Measurements from ENCODE around the gene RGP1. TPM values are rescaled to one million over a fixed set of nuclear protein-coding genes. Genes with fewer than 3 reads are reported as not detected.

The RGP1 gene
- total RNA-seq, 1 donor = 18.5 TPM

DNA sequence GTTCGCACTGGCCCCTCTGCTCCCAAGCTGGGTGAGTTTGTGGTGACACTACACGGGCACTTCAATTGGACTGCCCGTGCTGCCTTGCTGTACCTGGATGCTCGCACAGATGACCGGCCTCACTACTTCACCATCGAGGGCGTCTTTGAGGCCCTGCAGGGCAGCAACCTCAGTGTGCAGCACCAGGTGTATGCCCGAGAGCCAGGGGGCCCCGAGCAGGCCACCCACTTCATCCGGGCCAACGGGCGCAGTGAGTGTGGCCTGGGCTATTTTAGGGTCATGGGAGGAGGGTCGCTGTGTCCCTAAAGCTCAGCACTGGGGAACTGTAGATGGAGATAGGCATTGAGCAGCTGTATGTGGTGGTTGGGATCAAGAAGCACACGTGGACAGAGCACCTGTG is 43.7 kb downstream of the RGP1 start:
- Histone ChIP-seq H3K4me3 (ENCODE audit: insufficient read depth, low read length) (peak overlapping the region; percentile 74), H3K27ac (ENCODE audit: low read depth, low read length) (no peak overlapping the region), H4K20me1 (ENCODE audit: insufficient read depth, low read length) (no peaks in the 10 kb centered on the region), H3K27me3 (ENCODE audit: insufficient read depth, low read length) (no peaks in the 10 kb centered on the region), H3K9me3 (ENCODE audit: low read depth, low read length) (no peaks in the 10 kb centered on the region), H3K36me3 (ENCODE audit: insufficient read depth, low read length) (no peaks in the 10 kb centered on the region), H3K4me2 (ENCODE audit: insufficient read depth, low read length) (peak overlapping the region; percentile 78), H2AFZ (ENCODE audit: low read length) (peak overlapping the region; percentile 3), H3K4me1 (ENCODE audit: insufficient read depth, low read length) (peaks cover 42% of the 10 kb centered on the region), H3K79me2 (ENCODE audit: insufficient read depth, low read length) (peaks cover 53% of the 10 kb centered on the region)
- TF ChIP-seq, protein P1, sequence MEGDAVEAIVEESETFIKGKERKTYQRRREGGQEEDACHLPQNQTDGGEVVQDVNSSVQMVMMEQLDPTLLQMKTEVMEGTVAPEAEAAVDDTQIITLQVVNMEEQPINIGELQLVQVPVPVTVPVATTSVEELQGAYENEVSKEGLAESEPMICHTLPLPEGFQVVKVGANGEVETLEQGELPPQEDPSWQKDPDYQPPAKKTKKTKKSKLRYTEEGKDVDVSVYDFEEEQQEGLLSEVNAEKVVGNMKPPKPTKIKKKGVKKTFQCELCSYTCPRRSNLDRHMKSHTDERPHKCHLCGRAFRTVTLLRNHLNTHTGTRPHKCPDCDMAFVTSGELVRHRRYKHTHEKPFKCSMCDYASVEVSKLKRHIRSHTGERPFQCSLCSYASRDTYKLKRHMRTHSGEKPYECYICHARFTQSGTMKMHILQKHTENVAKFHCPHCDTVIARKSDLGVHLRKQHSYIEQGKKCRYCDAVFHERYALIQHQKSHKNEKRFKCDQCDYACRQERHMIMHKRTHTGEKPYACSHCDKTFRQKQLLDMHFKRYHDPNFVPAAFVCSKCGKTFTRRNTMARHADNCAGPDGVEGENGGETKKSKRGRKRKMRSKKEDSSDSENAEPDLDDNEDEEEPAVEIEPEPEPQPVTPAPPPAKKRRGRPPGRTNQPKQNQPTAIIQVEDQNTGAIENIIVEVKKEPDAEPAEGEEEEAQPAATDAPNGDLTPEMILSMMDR (IDR thresholded peaks at IDR 0.05; ENCODE audit: extremely low read depth, low read depth, low read length) = no peak
- no peak for DNase-seq (ENCODE audit: insufficient read length, low spot score, missing footprints)

DNA sequence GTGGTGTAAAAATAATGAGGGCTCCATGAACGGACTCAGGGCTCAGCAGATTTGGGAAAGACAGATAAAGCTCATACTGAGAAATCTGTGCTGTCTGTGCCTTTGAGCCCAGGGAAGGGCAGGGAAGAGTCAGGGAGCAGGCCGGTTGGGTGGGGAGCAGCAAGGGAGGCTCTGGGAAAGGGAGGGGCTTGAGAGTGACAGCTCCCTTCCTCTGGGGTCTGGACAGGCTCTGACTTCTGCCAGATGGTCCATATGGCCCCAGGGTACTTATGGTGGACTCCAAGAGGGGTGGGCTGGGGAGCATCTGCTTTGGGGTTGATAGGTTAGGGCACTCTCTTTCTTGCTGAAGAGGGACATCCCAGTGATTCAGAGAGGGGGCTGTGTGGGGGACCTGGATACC is 44.4 kb downstream of the RGP1 start:
- peaks cover 53% of the 10 kb centered on the region for H3K79me2 ChIP-seq (ENCODE audit: insufficient read depth, low read length)
- peak overlapping the region; percentile 74 for H3K4me3 ChIP-seq (ENCODE audit: insufficient read depth, low read length)
- DNase-seq (ENCODE audit: insufficient read length, low spot score, missing footprints) = peak; percentile 86
- TF ChIP-seq, protein P1 (IDR thresholded peaks at IDR 0.05; ENCODE audit: extremely low read depth, low read depth, low read length) = no peak
- H3K27ac ChIP-seq (ENCODE audit: low read depth, low read length) = no peak overlapping the region
- peak overlapping the region; percentile 78 for H3K4me2 ChIP-seq (ENCODE audit: insufficient read depth, low read length)
- H2AFZ ChIP-seq (ENCODE audit: low read length) = peak overlapping the region; percentile 3
- no peaks in the 10 kb centered on the region for H4K20me1 ChIP-seq (ENCODE audit: insufficient read depth, low read length)
- peaks cover 44% of the 10 kb centered on the region for H3K4me1 ChIP-seq (ENCODE audit: insufficient read depth, low read length)
- no peaks in the 10 kb centered on the region for H3K27me3 ChIP-seq (ENCODE audit: insufficient read depth, low read length)
- no peaks in the 10 kb centered on the region for H3K36me3 ChIP-seq (ENCODE audit: insufficient read depth, low read length)
- H3K9me3 ChIP-seq (ENCODE audit: low read depth, low read length) = no peaks in the 10 kb centered on the region

DNA sequence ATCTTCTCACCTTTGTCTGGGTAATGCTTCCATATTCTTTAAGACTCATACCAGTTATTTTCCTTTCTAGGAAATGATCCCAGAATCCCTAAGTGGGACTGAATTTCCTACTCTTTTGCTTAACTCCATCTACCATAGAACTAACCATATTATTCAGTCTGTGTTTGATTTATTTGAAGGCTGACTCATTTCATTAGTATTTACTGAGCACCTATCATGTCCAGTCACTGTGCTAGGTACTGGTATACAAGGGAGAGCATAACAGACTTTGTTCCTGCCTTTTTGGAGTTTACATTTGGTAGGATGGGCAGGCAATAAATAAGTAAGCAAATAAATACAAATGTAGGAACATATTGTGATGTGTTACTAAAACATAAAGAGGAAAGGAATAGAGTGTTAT is 46.6 kb downstream of the RGP1 start:
- H2AFZ ChIP-seq (ENCODE audit: low read length) = no peak overlapping the region
- no peak overlapping the region for H3K4me3 ChIP-seq (ENCODE audit: insufficient read depth, low read length)
- no peaks in the 10 kb centered on the region for H3K9me3 ChIP-seq (ENCODE audit: low read depth, low read length)
- peaks cover 44% of the 10 kb centered on the region for H3K4me1 ChIP-seq (ENCODE audit: insufficient read depth, low read length)
- DNase-seq (ENCODE audit: insufficient read length, low spot score, missing footprints) = no peak
- H3K4me2 ChIP-seq (ENCODE audit: insufficient read depth, low read length) = no peak overlapping the region
- no peaks in the 10 kb centered on the region for H3K27me3 ChIP-seq (ENCODE audit: insufficient read depth, low read length)
- H3K79me2 ChIP-seq (ENCODE audit: insufficient read depth, low read length) = peaks cover 53% of the 10 kb centered on the region
- peaks cover 15% of the 10 kb centered on the region for H3K36me3 ChIP-seq (ENCODE audit: insufficient read depth, low read length)
- H4K20me1 ChIP-seq (ENCODE audit: insufficient read depth, low read length) = no peaks in the 10 kb centered on the region
- TF ChIP-seq, protein P1 (IDR thresholded peaks at IDR 0.05; ENCODE audit: extremely low read depth, low read depth, low read length) = no peak
- no peak overlapping the region for H3K27ac ChIP-seq (ENCODE audit: low read depth, low read length)

DNA sequence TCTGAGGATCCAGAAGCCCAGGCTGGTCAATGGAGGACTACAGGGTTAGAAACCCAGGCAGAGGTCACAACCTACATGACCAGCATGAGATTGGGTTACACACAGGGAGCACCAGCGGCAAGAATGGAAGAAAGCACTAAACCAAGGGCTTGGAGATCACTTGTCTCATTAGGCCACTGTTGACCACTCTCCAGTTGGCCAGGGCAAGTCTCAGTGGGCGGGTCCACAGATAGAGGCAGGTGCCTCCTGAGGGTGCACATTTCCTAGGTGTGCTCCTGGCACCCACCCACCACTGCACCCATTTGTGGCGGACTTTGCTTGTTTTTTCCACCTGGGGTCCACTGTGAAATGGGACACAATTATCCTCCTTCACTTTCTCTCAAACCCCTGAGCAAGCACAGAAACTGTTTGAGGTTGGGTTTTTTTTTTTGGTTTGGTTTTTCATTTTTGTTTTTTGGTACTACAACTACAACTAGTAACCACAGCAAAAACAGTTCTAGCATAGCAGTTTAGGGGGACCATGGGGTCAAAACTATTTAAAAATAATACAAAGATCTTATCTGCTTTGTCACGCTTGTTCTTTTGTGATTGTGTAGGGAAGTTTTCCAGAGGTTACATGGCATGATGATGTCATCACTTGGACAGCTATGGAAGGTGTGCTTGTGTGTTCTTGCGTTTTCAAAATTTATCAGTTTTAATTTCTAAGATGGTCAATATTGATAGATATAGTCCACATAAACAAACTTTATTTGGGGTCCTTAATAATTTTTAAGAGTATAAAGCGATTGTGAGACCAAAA is 48.4 kb downstream of the RGP1 start:
- DNase-seq (ENCODE audit: insufficient read length, low spot score, missing footprints) = peak; percentile 86
- Histone ChIP-seq H3K4me1 (ENCODE audit: insufficient read depth, low read length) (peaks cover 36% of the 10 kb centered on the region), H3K27me3 (ENCODE audit: insufficient read depth, low read length) (no peaks in the 10 kb centered on the region), H3K27ac (ENCODE audit: low read depth, low read length) (no peak overlapping the region), H4K20me1 (ENCODE audit: insufficient read depth, low read length) (no peaks in the 10 kb centered on the region), H3K79me2 (ENCODE audit: insufficient read depth, low read length) (peaks cover 49% of the 10 kb centered on the region), H3K36me3 (ENCODE audit: insufficient read depth, low read length) (peaks cover 32% of the 10 kb centered on the region), H3K4me3 (ENCODE audit: insufficient read depth, low read length) (no peak overlapping the region), H3K4me2 (ENCODE audit: insufficient read depth, low read length) (no peak overlapping the region), H3K9me3 (ENCODE audit: low read depth, low read length) (no peaks in the 10 kb centered on the region), H2AFZ (ENCODE audit: low read length) (no peak overlapping the region)
- TF ChIP-seq, protein P1 (IDR thresholded peaks at IDR 0.05; ENCODE audit: extremely low read depth, low read depth, low read length) = no peak
